ENCODE results near the gene MIX23. TPM values are rescaled to one million over a fixed set of nuclear protein-coding genes. Genes with fewer than 3 reads are reported as not detected.
A peak's percentile ranks its signal among the peaks of the same experiment; 100 is the strongest.

The MIX23 gene
- total RNA-seq, 1 donor from 2014 or later: 44.9 TPM

DNA sequence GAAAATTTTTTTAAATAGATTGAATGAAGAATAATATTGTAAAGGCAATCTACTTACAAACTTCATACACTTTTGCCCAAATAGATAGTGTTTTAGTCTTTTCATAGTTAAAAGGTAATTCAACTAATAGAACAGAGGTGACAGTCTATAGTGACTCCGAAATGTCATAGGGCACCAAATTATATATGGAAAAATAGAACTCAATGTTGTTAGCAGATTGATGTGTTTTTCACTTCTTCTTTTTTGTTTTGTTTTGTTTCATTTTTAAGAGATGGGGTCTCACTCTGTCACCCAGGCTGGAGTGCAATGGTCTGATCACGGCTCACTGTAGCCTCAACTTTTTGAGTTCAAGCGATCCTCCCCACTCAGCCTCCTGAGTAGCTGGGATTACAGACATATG, 57.3 kb downstream of the MIX23 start:
- TF ChIP-seq, protein P1, sequence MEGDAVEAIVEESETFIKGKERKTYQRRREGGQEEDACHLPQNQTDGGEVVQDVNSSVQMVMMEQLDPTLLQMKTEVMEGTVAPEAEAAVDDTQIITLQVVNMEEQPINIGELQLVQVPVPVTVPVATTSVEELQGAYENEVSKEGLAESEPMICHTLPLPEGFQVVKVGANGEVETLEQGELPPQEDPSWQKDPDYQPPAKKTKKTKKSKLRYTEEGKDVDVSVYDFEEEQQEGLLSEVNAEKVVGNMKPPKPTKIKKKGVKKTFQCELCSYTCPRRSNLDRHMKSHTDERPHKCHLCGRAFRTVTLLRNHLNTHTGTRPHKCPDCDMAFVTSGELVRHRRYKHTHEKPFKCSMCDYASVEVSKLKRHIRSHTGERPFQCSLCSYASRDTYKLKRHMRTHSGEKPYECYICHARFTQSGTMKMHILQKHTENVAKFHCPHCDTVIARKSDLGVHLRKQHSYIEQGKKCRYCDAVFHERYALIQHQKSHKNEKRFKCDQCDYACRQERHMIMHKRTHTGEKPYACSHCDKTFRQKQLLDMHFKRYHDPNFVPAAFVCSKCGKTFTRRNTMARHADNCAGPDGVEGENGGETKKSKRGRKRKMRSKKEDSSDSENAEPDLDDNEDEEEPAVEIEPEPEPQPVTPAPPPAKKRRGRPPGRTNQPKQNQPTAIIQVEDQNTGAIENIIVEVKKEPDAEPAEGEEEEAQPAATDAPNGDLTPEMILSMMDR (conservative IDR thresholded peaks at IDR 0.05): no peak
- Mint-ChIP-seq H3K4me3 (peak overlapping the region; percentile 57), H3K36me3 (no peaks in the 10 kb centered on the region), H3K27me3 (no peaks in the 10 kb centered on the region), H3K4me1 (ENCODE audit: unreplicated experiment) (no peaks in the 10 kb centered on the region), H3K9me3 (no peaks in the 10 kb centered on the region), H3K27ac (no peak overlapping the region)
- no peak for DNase-seq (ENCODE audit: extremely low spot score, unreplicated experiment)

DNA sequence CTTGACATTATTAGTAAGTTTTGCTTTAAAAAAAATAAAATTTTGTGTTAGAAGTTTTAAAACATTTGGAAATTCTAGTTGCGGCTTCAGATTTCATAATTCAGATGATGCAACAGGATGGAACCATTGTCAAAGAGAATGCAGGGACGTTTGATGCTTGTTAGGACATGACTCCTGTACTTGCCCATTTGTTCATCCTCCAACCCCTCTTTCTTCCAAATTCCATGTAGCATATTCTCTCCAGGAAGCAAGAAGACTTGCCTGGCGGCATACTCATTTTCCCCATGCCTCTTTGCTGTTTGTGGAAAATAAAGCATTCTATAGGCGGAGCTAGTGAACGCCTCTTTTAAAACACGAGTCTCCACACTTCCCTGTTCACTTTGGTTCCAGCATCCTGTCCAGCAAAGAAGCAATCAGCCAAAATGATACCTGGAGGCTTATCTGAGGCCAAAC, 58.1 kb downstream of the MIX23 start, which contains the start of gene CSTA:
Gene CSTA (plus strand): TSS at position 378 of the 453 bp plus-strand sequence. CDS start 45 bp downstream, at position 423.
- H3K4me1 Mint-ChIP-seq (ENCODE audit: unreplicated experiment): no peaks in the 10 kb centered on the region
- no peak for DNase-seq (ENCODE audit: extremely low spot score, unreplicated experiment)
- TF ChIP-seq, protein P1 (conservative IDR thresholded peaks at IDR 0.05): no peak
- no peaks in the 10 kb centered on the region for H3K36me3 Mint-ChIP-seq
- H3K27me3 Mint-ChIP-seq: no peaks in the 10 kb centered on the region
- no peak within 1 kb of the TSS for H3K27ac Mint-ChIP-seq
- no peaks in the 10 kb centered on the region for H3K9me3 Mint-ChIP-seq
- peak within 1 kb of the TSS; percentile 57 for H3K4me3 Mint-ChIP-seq

DNA sequence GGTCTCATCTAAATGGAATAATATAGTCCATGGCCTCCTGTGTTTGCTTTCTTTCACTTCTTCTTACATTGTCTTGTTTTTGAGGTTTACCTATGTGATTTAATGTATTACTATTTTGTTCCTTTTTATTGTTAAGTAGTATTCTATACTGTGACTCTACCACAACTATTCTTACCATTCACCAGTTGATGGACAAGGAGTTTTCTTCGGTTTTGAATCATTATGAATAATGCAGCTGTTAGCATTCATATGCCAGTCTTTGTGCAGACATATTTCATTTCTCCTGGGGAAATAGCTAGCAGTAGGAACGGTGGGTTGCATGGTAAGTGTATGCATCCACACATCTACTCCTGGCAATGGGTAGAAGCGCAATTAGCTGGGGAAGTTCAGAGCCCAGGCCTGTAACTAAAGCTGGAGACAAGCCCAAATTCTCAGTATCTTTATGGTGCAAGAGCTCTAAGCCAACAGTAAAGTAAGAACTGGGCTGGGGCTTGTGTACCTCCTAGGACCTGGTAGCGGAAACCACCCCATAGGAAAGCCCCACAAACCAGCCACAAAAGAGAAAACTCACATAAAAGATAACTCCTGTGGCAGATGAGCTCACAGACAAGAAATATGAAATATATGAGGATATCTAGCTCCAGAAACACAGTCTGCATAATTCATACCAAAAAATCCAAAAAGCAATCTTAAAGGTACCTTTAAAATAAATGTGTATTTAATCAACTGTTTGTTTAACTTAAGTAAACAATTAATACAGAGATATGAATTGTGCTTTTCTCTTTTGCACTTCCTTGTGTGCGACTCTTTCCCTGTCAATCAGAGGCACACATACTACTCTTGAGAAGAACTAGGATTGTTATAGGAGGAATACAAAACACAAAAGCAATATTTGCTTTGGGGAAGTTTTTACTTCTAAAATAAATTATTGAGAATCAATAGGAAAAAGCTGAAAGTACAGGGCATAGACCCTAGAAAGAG, 60.6 kb downstream of the MIX23 start:
- Mint-ChIP-seq H3K27ac (no peak overlapping the region), H3K27me3 (no peaks in the 10 kb centered on the region), H3K4me1 (ENCODE audit: unreplicated experiment) (no peaks in the 10 kb centered on the region), H3K9me3 (peaks cover 8% of the 10 kb centered on the region), H3K36me3 (peaks cover 4% of the 10 kb centered on the region), H3K4me3 (no peak overlapping the region)
- DNase-seq (ENCODE audit: extremely low spot score, unreplicated experiment): no peak
- TF ChIP-seq, protein P1 (conservative IDR thresholded peaks at IDR 0.05): no peak

DNA sequence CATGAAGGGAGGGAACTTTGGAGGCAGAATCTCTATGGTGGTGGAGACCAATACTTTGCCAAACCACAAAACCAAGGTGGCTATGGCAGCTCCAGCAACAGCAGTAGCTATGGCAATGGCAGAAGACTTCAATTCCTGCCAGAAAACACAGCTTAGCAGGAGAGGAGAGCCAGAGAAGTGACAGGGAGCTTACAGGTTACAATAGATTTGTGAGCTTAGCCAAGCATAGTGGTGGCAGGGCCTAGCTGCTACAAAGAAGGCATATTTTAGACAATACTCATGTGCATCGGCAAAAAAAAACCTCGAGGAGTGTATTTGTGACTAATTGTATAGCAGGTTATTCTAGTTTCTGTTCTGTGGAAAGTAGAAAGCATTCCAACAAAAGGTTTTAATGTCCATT, 64.4 kb downstream of the MIX23 start:
- TF ChIP-seq, protein P1 (conservative IDR thresholded peaks at IDR 0.05): no peak
- peaks cover 3% of the 10 kb centered on the region for H3K27me3 Mint-ChIP-seq
- H3K36me3 Mint-ChIP-seq: peaks cover 4% of the 10 kb centered on the region
- H3K4me1 Mint-ChIP-seq (ENCODE audit: unreplicated experiment): no peaks in the 10 kb centered on the region
- DNase-seq (ENCODE audit: extremely low spot score, unreplicated experiment): no peak
- peak overlapping the region; percentile 94 for H3K27ac Mint-ChIP-seq
- H3K9me3 Mint-ChIP-seq: peaks cover 8% of the 10 kb centered on the region
- peak overlapping the region; percentile 68 for H3K4me3 Mint-ChIP-seq

DNA sequence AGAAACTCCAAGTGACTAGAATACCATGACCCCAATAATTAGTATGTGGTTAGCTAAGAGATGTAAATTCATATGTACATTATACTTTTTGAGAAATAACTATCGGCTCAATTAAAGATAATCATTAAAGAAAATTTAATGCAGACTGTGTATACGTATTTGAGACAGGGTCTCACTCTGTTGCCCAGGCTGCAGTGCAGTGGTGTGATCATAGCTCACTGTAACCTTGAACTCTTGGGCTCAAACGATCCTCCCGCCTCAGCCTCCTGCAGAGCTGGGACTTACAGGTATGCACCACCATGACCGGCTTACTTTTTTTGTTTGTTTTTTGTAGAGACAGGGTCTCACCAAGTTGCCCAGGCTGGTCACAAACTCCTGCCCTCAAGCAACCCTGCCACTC, 66.7 kb downstream of the MIX23 start:
- TF ChIP-seq, protein P1 (conservative IDR thresholded peaks at IDR 0.05): no peak
- Mint-ChIP-seq H3K9me3 (peaks cover 8% of the 10 kb centered on the region), H3K4me1 (ENCODE audit: unreplicated experiment) (peaks cover 5% of the 10 kb centered on the region), H3K27me3 (peaks cover 3% of the 10 kb centered on the region), H3K27ac (no peak overlapping the region), H3K4me3 (no peak overlapping the region), H3K36me3 (peaks cover 4% of the 10 kb centered on the region)
- no peak for DNase-seq (ENCODE audit: extremely low spot score, unreplicated experiment)
